Naive thymus-derived CD8-positive, alpha-beta T cell (primary cell): Measurements from ENCODE around the gene AHDC1. TPM values are rescaled to one million over a fixed set of nuclear protein-coding genes. Genes with fewer than 3 reads are reported as not detected.

Source experiments
- ATAC-seq, 2 donors: fragments of 150-1000 bp; cut with Tn5 transposase in 1 of 2; sonication (Bioruptor Pico), chemical (Tn5 transposase) in 1 of 2; 1 replicate in 1 of 2; 2 replicates in 1 of 2; pipeline ENCODE4 v1.10.0; 2021; ENCODE audit warnings: mild to moderate bottlenecking in 2 of 2, moderate library complexity in 2 of 2
- POLR2A ChIA-PET: fragments of 350-600 bp; sonication (Branson Sonifier 250); formaldehyde crosslinking; loops from one replicate; lab custom pipeline; 2021; ENCODE audit warnings: antibody characterized with exemption; lab: Charles Lee
- DNase-seq, 10 donors: peaks; one replicate each; pipeline versions ENCODE4 v3.0.0 to v3.0.0-alpha.2; 2020 to 2022
- H3K27ac Mint-ChIP-seq, 10 donors: one replicate each; pipeline ENCODE4 v1.8.0; 2020 to 2022; ENCODE audit warnings: mild to moderate bottlenecking in 10 of 10, mixed read lengths in 10 of 10, moderate library complexity in 4 of 10, inconsistent platforms in 1 of 10
- H3K27me3 Mint-ChIP-seq, 5 donors: one replicate each; pipeline ENCODE4 v1.8.0; 2021 to 2022; ENCODE audit warnings: mixed read lengths in 5 of 5
- H3K36me3 Mint-ChIP-seq, 3 donors: one replicate each; pipeline ENCODE4 v1.8.0; 2020 to 2022; ENCODE audit warnings: mixed read lengths in 3 of 3, mild to moderate bottlenecking in 2 of 3, inconsistent platforms in 1 of 3
- H3K4me1 Mint-ChIP-seq, 4 donors: one replicate each; pipeline ENCODE4 v1.8.0; 2021 to 2022; ENCODE audit warnings: mixed read lengths in 4 of 4
- H3K4me3 Mint-ChIP-seq, 10 donors: one replicate each; pipeline ENCODE4 v1.8.0; 2020 to 2022; ENCODE audit warnings: mild to moderate bottlenecking in 10 of 10, mixed read lengths in 10 of 10, moderate library complexity in 6 of 10, inconsistent platforms in 1 of 10
- H3K9me3 Mint-ChIP-seq, 9 donors: one replicate each; pipeline ENCODE4 v1.8.0; 2020 to 2022; ENCODE audit warnings: mixed read lengths in 9 of 9, mild to moderate bottlenecking in 3 of 9, inconsistent platforms in 1 of 9, moderate library complexity in 1 of 9
- polyA plus RNA-seq, 3 donors: library from polyadenylated mRNA; unstranded; fragments of 300-500 nt; fragmentation: Illumina TruSeq; gene quantifications; one replicate each; pipeline ENCODE4 v1.2.3, GENCODE V29; 2021
- total RNA-seq, 8 experiments: library from RNA in 2 of 8; stranded (reverse) in 2 of 8; gene quantifications; one replicate each; pipeline ENCODE4 v1.2.3 and lab custom pipeline; 2021 to 2026

The AHDC1 gene
- total and polyA plus RNA-seq, 5 experiments from 2014 or later = 0.57 to 24.7 (median 2.4) TPM

GRCh38 chr1:27492796-27493195 lies 111.1 kb downstream of the AHDC1 start:
- H3K4me1 Mint-ChIP-seq = peaks cover 19 to 42% (median 31%) of the 10 kb centered on the region in 4 donors
- H3K27me3 Mint-ChIP-seq = no peaks in the 10 kb centered on the region
- ATAC-seq (no peak), DNase-seq (no peak)
- peaks cover 0 to 2% (median 0%) of the 10 kb centered on the region in 3 donors for H3K36me3 Mint-ChIP-seq
- POLR2A ChIA-PET = interaction anchor here (0.7 to 7.0 kb wide), 5 partner anchors 30 to 109 kb away, joined by 3 to 144 read pairs (median 8); no protein-coding TSS in a partner anchor
- no peaks in the 10 kb centered on the region for H3K9me3 Mint-ChIP-seq
- peak overlapping the region in 4 of 10 donors; percentile 59 to 79 (median 65) for H3K27ac Mint-ChIP-seq
- H3K4me3 Mint-ChIP-seq = no peak overlapping the region

GRCh38 chr1:27491748-27492700 lies 111.9 kb downstream of the AHDC1 start:
- POLR2A ChIA-PET = interaction anchor here (0.8 to 7.0 kb wide), 3 partner anchors 31 to 110 kb away, joined by 4 to 144 read pairs (median 9); no protein-coding TSS in a partner anchor
- H3K27ac Mint-ChIP-seq = peak overlapping the region in 8 of 10 donors; percentile 34 to 79 (median 68)
- peaks cover 0 to 2% (median 0%) of the 10 kb centered on the region in 3 donors for H3K36me3 Mint-ChIP-seq
- ATAC-seq (no peak), DNase-seq (no peak)
- H3K4me3 Mint-ChIP-seq = peak overlapping the region in 9 of 10 donors; percentile 18 to 70 (median 30)
- no peaks in the 10 kb centered on the region for H3K27me3 Mint-ChIP-seq
- H3K4me1 Mint-ChIP-seq = peaks cover 19 to 42% (median 32%) of the 10 kb centered on the region in 4 donors
- no peaks in the 10 kb centered on the region for H3K9me3 Mint-ChIP-seq

DNA sequence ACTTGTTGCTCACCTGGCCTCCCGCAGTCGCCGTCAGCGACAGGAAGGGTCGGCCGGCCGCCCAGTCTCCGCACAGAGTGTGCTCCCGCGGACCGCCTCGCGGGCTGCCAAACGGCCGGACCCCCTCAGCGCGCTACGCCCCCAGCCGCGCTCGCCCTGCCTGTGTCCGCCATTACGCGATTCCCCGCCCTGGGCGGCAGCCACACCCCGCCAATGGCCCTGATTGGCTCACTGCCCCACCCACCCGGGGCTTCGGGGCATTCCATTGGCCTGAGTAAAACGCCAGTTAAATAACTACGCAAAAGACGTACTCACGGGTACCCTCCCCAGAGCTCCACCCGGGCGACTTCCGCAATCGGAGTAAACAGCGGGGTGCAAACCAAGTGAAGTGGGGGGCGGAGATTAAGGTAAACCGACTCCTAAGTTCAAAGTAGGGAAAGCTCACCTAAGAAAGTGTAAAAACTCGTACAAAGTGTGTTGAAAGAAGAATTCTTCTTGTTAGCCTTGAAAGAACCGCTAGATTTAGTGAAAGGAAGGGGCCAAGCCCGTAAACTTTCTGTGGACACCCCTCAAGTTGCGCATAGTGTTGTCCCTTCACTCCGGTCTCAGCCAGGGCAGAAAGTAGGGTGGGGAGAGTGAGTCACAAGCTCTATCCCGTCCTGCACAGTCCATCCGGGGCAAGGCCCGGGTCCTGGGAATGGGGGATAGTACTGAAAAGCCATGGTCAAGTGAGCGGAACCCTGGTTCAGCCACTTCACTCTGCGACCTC lies 113.8 kb downstream of the AHDC1 start, which contains the start of gene WASF2:
Gene WASF2, minus strand, starts transcription at position 195 of the 769 bp plus-strand sequence. CDS start 61,277 bp downstream, outside the sequence.
- DNase-seq = peak; percentile 93 to 99 (median 97)
- Mint-ChIP-seq H3K9me3 (no peaks in the 10 kb centered on the region), H3K27me3 (no peaks in the 10 kb centered on the region), H3K27ac (peak within 1 kb of the TSS; percentile 97 to 100 (median 99)), H3K4me1 (peaks cover 17 to 54% (median 37%) of the 10 kb centered on the region in 4 donors), H3K36me3 (peaks cover 0 to 7% (median 0%) of the 10 kb centered on the region in 3 donors), H3K4me3 (peak within 1 kb of the TSS; percentile 92 to 99 (median 96))
- POLR2A ChIA-PET = interaction anchor here (0.6 to 7.0 kb wide), 34 partner anchors 8 to 1057 kb away, joined by 3 to 144 read pairs (median 4); partner anchors contain the start of genes AHDC1, FAM76A, GPN2 and SLC9A1
- ATAC-seq = peak; percentile 91 to 95

- Mint-ChIP-seq H3K9me3 (no peaks in the 10 kb centered on the region), H3K36me3 (peaks cover 0 to 12% (median 3%) of the 10 kb centered on the region in 3 donors), H3K27me3 (no peaks in the 10 kb centered on the region), H3K4me1 (peaks cover 17 to 58% (median 40%) of the 10 kb centered on the region in 4 donors), H3K4me3 (peak overlapping the region; percentile 92 to 99 (median 96)), H3K27ac (peak overlapping the region; percentile 86 to 100 (median 96))
- ATAC-seq (peak; percentile 11 to 22), DNase-seq (peak in 6 of 10 donors; percentile 15 to 67 (median 47))
- POLR2A ChIA-PET = interaction anchor here (0.6 to 7.0 kb wide), 25 partner anchors 11 to 1159 kb away, joined by 3 to 144 read pairs (median 4); partner anchors contain the start of genes AHDC1, FAM76A, SLC9A1 and WDTC1
Observed at GRCh38 chr1:27489501-27489972, 114.4 kb downstream of the AHDC1 start.

GRCh38 chr1:27487966-27488884 lies 115.7 kb downstream of the AHDC1 start:
- DNase-seq (peak in 4 of 10 donors; percentile 15 to 28 (median 20)), ATAC-seq (no peak)
- peaks cover 0 to 20% (median 3%) of the 10 kb centered on the region in 3 donors for H3K36me3 Mint-ChIP-seq
- peaks cover 19 to 63% (median 47%) of the 10 kb centered on the region in 4 donors for H3K4me1 Mint-ChIP-seq
- H3K4me3 Mint-ChIP-seq = peak overlapping the region; percentile 92 to 99 (median 96)
- POLR2A ChIA-PET = interaction anchor here (0.6 to 7.0 kb wide), 5 partner anchors 10 to 241 kb away, joined by 3 to 144 read pairs (median 3); no protein-coding TSS in a partner anchor
- H3K27ac Mint-ChIP-seq = peak overlapping the region; percentile 88 to 100 (median 96)
- H3K9me3 Mint-ChIP-seq = no peaks in the 10 kb centered on the region
- no peaks in the 10 kb centered on the region for H3K27me3 Mint-ChIP-seq

- Mint-ChIP-seq H3K27ac (peak overlapping the region in 3 of 10 donors; percentile 24 to 55 (median 48)), H3K9me3 (no peaks in the 10 kb centered on the region), H3K36me3 (peaks cover 0 to 26% (median 3%) of the 10 kb centered on the region in 3 donors), H3K27me3 (no peaks in the 10 kb centered on the region), H3K4me3 (no peak overlapping the region), H3K4me1 (peaks cover 25 to 69% (median 56%) of the 10 kb centered on the region in 4 donors)
- POLR2A ChIA-PET = no interaction called here
- no peak for ATAC-seq
- DNase-seq = no peak
Observed at GRCh38 chr1:27485363-27485762, 118.6 kb downstream of the AHDC1 start.

Other genes starting within 250 kb of the AHDC1 start
- 10 to 100 TPM; 10.1 to 11.6 TPM for gene MAP3K6, start 237.2 kb downstream of the AHDC1 start, total RNA-seq
- gene MAP3K6, start 237.2 kb downstream of the AHDC1 start, polyA plus RNA-seq = 1 to 10 TPM; 1.7 to 6.0 (median 3.0) TPM
- gene FCN3, start 229.3 kb downstream of the AHDC1 start, total RNA-seq = not detected
- not detected for gene FCN3, start 229.3 kb downstream of the AHDC1 start, polyA plus RNA-seq
- gene CD164L2, start 220.8 kb downstream of the AHDC1 start, total RNA-seq = not detected
- under 1 TPM in 1 of 3 donors, not detected in 2; 0.17 TPM for gene CD164L2, start 220.8 kb downstream of the AHDC1 start, polyA plus RNA-seq
- gene GPR3, start 211.5 kb downstream of the AHDC1 start, total RNA-seq = not detected
- under 1 TPM in 2 of 3 donors, not detected in 1; 0.10 to 0.28 TPM for gene GPR3, start 211.5 kb downstream of the AHDC1 start, polyA plus RNA-seq
- gene WASF2, start 114.0 kb downstream of the AHDC1 start, total RNA-seq = 100 to 1,000 TPM; 183 to 185 TPM
- gene WASF2, start 114.0 kb downstream of the AHDC1 start, polyA plus RNA-seq = 10 to 100 TPM; 54.8 to 68.9 (median 68.5) TPM
- 1 to 10 TPM; 2.0 to 2.3 TPM for gene FGR, start 31.0 kb upstream of the AHDC1 start, total RNA-seq
- 10 to 100 TPM in 1 of 3 donors, 1 to 10 TPM in 2; 1.8 to 69.5 (median 3.3) TPM for gene FGR, start 31.0 kb upstream of the AHDC1 start, polyA plus RNA-seq
- gene IFI6, start 68.0 kb upstream of the AHDC1 start, total RNA-seq = 10 to 100 TPM; 23.3 to 24.5 TPM
- 100 to 1,000 TPM; 145 to 171 (median 146) TPM for gene IFI6, start 68.0 kb upstream of the AHDC1 start, polyA plus RNA-seq
- gene FAM76A, start 121.8 kb upstream of the AHDC1 start, total RNA-seq = 10 to 100 TPM; 19.4 to 21.5 TPM
- gene FAM76A, start 121.8 kb upstream of the AHDC1 start, polyA plus RNA-seq = 1 to 10 TPM; 8.2 to 9.7 (median 9.0) TPM
- gene STX12, start 169.1 kb upstream of the AHDC1 start, total RNA-seq = 10 to 100 TPM; 23.7 to 26.5 TPM
- gene STX12, start 169.1 kb upstream of the AHDC1 start, polyA plus RNA-seq = 10 to 100 TPM in 2 of 3 donors, 1 to 10 TPM in 1; 9.2 to 12.3 (median 10.6) TPM
- gene PPP1R8, start 226.6 kb upstream of the AHDC1 start, total RNA-seq = 10 to 100 TPM; 40.2 to 42.5 TPM
- 10 to 100 TPM; 27.8 to 37.8 (median 36.2) TPM for gene PPP1R8, start 226.6 kb upstream of the AHDC1 start, polyA plus RNA-seq